SK-N-SH (cell line): Measurements from ENCODE around the gene SYT17.

Source experiments
- CTCF ChIP-seq: fragments of 200-600 bp; sonication (generic); IDR thresholded peaks from 2 replicates; pipeline ENCODE4 v1.6.1; 2017; ENCODE audit warnings: antibody characterized with exemption, mild to moderate bottlenecking, moderate library complexity
- GATA2 ChIP-seq: sonication (generic); formaldehyde crosslinking; IDR thresholded peaks from 2 replicates; pipeline ENCODE4 v1.5.0; 2020; ENCODE audit warnings: mild to moderate bottlenecking, missing genetic modification reagents
- POLR2AphosphoS5 ChIP-seq: IDR thresholded peaks from 2 replicates; pipeline ENCODE4 v1.6.1; 2012; ENCODE audit warnings: low read depth, low read length
- SMC3 ChIP-seq: IDR thresholded peaks from 2 replicates; pipeline ENCODE4 v1.6.1; 2012; ENCODE audit warnings: low read depth, low read length, improper control_type of control experiment
- TAF1 ChIP-seq: IDR thresholded peaks from 2 replicates; pipeline ENCODE4 v1.6.1; 2012; ENCODE audit warnings: low read depth, mild to moderate bottlenecking, low read length, moderate library complexity, borderline replicate concordance
- TF ChIP-seq, protein P1 (sequence below): IDR thresholded peaks from 2 replicates; pipeline ENCODE4 v1.6.1; 2012; ENCODE audit warnings: mild to moderate bottlenecking, low read depth, low read length, moderate library complexity

DNA sequence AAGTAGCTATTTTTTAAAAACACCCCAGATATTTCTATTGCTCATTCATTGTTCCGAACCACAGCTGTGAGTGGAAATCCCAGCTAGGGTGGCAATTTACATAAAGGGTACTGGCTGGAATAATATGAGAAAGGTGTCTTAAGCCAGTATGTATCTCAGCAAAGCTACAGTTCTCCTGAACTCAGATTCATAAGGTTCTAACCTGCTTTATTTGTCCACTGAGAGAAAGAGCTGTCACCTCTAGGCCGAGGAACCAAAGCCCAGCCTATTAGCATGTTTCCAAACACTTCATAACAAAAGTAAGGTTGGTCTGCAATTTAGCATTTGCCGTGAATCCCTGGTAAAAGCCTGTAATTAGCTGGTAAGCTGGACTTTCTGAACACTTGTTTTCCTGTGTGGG is 60.5 kb downstream of the SYT17 start:
- TF ChIP-seq TAF1 (no peak), SMC3 (no peak), POLR2AphosphoS5 (no peak), GATA2 (CRISPR knock-in tag) (no peak), CTCF (no peak)
- TF ChIP-seq, protein P1, sequence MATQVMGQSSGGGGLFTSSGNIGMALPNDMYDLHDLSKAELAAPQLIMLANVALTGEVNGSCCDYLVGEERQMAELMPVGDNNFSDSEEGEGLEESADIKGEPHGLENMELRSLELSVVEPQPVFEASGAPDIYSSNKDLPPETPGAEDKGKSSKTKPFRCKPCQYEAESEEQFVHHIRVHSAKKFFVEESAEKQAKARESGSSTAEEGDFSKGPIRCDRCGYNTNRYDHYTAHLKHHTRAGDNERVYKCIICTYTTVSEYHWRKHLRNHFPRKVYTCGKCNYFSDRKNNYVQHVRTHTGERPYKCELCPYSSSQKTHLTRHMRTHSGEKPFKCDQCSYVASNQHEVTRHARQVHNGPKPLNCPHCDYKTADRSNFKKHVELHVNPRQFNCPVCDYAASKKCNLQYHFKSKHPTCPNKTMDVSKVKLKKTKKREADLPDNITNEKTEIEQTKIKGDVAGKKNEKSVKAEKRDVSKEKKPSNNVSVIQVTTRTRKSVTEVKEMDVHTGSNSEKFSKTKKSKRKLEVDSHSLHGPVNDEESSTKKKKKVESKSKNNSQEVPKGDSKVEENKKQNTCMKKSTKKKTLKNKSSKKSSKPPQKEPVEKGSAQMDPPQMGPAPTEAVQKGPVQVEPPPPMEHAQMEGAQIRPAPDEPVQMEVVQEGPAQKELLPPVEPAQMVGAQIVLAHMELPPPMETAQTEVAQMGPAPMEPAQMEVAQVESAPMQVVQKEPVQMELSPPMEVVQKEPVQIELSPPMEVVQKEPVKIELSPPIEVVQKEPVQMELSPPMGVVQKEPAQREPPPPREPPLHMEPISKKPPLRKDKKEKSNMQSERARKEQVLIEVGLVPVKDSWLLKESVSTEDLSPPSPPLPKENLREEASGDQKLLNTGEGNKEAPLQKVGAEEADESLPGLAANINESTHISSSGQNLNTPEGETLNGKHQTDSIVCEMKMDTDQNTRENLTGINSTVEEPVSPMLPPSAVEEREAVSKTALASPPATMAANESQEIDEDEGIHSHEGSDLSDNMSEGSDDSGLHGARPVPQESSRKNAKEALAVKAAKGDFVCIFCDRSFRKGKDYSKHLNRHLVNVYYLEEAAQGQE: no peak
